NCI-H69 (cell line): ENCODE results near the gene FMN2.

Experiments used
- DNase-seq: peaks from one replicate; lab custom pipeline; 2025; lab: John Stamatoyannopoulos, UW

The FMN2 gene

DNA sequence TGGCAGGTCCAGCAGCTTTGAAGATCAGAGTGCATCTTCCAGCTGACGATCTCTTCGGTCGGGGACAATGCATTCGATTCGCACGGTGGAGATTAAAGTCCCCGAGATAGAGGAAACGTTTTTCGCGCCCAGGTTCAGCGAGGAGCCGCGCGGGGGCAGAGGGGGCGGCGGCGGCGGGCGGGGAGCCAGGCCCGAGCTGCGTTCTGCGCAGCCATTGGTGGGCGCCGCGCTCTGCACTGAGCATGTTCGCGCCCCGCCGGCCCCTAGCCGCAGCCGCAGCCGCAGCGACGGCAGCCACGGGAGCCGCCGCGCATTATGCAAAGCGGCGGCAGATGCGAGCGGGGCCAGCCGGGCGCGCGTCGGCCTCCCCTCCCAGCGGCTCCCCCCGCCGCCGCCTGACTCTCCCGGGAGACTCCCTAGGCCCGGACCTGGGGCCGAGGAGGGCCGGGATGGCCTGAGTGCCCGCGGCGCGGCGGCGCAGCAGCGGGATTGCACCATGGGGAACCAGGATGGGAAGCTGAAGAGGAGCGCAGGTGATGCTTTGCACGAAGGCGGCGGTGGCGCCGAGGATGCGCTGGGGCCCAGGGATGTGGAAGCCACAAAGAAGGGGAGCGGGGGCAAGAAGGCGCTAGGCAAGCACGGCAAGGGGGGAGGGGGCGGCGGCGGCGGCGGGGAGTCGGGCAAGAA lies at the start of gene FMN2:
TSS of gene FMN2 (plus strand) at position 270 of the 687 bp plus-strand sequence. CDS start at position 497, 227 bp downstream.
- peak; percentile 96 for DNase-seq

DNA sequence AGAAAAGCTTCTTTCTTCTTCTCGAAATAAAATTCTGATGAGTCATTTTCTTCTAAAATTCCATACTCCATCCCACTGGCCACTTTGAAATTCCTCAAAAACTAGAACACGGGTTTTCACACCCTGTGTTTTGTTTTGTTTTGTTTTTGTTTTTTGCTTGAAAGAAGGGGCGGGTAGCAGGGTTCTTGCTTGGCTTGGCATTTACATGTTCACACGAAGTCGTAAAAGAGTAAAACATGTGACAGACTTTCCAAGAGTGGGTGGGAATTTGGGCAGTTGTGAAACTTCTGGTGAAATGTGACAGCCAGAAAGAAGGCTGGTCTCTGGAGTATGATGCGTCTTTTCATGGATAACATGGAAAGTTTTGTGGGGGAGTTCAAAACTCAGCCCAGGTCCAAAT lies 47.1 kb upstream of the FMN2 start:
- no peak for DNase-seq

DNA sequence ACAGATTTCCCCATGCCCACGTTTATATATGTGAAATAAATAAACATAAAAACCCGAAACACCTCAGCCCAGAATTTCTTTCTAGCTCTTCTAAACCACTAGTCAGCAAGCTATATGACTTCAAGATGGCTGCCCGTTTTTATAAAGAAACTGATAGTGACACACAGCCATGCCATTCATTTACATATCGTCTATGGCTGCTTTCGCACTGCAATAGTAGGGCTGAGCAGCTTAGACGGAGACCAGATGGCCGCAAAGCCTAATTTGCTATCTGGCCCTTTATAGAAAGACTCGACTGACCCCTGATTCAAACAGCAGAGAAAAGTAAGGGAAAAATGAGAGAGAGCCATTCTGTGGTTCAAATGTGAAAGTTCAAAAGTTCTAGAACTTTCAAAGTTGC lies 45.7 kb upstream of the FMN2 start:
- no peak for DNase-seq

DNA sequence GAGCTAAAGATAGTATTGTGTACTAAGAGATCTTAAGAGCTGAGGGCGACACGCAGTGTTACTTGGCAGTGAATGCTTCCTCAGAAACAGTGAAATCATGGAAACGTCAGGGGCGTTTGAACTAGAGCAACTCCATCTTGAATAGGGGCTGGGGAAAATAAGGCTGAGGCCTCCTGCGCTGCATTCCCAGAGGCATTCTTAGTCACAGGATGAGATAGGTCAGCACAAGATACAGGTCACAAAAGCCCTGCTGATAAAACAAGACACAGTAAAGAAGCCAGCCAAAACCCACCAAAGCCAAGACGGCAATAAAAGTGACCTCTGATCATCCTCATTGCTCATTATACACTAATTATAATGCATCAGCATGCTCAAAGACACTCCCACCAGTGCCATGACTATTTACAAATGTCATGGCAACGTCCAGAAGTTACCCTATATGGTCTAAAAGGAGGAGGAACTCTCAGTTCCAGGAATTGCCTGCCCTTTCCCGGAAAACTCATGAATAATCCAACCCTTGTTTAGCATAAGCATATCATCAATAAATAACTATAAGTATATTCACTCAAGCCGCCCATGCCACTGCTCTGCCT lies 37.5 kb upstream of the FMN2 start:
- no peak for DNase-seq

DNA sequence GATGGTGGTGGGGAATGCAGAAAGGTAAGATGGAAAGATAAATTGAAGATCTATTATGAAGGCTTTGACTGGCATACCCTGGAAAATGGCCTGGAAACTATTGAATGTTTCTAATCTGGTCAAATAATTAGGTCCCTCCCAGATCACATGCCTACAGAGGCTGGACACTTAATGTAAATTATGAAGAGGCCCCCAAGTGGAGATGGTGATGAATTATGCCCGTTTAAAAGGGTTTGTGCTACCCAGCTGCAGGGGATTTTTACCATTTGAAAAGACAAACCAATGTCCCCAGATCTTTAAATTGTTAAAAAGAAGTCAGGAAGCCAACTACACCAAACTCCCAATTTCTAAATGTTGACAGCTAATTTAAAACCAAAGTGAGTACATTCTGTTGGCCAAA lies 35.7 kb upstream of the FMN2 start:
- DNase-seq: no peak

DNA sequence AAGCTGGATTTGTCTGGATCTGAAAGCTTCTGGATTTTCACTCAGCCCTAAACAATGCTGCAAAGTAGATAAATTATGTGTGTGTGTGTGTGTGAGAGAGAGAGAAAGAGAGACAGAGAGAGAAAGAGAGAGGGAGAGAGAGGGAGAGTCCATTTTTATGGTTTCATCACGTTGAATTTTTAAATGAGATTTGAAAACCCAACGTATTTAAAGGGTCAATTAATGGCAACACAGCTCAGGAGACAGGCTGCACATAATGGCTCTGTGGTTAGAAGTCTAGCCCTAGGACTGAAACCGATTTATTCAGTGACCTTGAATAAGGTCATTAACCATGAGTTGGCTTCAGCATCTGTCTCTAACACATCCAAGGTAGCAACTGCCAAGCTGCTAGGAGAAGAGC lies 35.3 kb upstream of the FMN2 start:
- DNase-seq: no peak

DNA sequence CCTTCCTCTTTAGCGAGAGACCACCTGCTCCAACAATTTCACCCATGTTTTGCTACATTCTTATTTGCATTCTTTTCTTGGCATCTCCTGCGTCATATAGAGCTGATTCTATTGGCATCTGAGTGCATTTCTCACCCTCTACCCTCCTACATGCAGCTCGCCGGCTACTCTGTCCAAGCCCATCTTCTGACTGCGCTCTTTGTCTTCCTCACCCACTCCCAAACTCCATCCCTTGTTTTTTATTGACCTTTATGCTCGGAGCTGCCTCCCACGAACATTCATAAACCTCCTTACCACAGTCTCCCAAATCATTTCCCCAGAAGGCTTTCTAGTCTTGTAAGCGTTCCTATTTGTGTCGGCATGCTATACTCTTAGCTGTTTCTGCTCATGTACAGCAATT lies 33.6 kb upstream of the FMN2 start:
- no peak for DNase-seq

DNA sequence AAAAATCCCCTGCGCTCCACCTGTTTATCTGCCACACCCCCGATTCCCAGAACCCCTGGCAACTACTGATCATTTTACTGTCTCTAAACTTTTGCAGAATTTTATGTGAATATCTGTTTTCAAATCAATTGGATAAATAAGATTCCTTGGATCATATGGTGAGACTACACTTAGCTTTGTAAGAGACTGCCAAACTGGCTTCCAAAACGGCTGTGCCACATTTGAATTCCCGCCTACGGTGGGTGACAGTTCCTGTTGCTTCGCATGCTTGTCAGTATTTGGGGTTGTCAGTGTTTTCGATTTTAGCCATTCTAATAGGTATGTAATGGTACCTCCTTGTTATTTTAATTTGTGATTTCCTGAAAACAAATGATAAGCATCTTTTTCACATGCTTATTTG lies 22.7 kb upstream of the FMN2 start:
- DNase-seq: no peak

DNA sequence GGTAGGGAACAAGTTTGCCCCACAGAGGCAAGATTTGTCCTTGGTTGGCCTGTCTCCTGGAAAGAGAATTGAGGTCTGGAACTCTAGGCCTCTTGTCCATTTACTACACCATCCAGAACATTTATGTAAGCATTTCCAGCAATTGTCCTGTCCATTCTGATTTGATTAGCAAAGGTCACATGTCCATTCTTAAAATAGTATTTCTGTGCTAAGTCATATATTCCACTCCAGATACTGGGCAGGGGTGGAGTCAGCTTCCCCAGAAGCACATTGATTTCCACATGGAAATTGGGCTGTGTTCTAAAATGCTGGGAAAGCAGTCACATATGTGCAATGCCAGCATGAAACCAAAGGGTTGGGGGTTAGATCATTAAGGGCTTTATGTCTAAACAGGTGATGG lies 21.5 kb upstream of the FMN2 start:
- DNase-seq: no peak

DNA sequence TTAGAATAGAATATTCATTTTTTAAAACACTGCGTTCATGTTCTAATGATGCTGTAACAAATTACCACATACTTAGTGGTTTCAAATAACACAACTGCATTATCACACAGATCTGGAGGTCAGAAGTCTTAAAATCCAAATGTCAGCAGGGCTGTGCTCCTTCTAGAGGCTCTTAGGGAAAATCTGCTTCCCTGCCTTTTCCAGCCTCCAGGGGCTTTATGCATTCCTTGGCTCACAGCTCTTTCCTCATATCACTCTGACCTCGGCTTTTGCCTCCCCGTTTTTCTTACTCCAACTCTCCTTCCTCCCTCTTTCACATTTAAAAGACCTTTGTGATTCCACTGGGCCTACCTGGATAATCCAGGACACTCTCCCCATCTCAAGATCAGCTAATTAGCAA lies 18.6 kb upstream of the FMN2 start:
- DNase-seq: no peak

DNA sequence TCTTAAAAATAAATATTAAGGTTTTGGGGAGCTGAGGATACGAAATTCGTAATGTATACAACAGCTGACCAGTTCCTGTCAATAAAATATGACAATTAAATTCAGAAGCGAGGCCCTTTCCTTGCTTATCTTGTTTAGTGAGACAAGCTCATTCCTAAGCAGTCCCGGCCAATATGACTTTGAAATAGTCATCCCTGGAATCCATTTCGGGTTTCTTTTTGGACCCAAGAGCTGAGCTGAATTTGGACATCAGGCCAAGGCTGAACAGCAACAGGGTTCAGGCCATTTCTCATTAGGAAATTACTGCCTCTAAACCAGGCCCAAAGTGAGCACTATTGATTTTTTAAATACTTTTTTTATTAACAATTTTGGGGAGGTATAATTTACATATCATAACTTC lies 17.3 kb upstream of the FMN2 start:
- DNase-seq: no peak

DNA sequence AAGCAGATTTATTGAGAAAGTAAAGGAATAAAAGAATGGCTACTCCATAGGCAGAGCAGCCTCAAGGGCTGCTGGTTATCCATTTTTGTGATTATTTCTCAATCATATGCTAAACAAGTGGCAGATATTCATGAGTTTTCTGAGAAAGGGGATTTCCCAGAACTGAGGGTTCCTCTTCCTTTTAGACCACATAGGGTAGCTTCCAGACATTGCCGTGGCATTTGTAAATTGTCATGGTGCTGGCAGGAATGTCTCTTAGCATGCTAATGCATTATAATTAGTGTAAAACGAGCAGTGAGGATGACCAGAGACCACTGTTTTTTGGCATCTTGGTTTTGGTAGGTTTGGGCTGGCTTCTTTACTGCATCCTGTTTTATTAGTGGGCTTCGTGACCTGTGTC lies 16.8 kb upstream of the FMN2 start:
- no peak for DNase-seq

DNA sequence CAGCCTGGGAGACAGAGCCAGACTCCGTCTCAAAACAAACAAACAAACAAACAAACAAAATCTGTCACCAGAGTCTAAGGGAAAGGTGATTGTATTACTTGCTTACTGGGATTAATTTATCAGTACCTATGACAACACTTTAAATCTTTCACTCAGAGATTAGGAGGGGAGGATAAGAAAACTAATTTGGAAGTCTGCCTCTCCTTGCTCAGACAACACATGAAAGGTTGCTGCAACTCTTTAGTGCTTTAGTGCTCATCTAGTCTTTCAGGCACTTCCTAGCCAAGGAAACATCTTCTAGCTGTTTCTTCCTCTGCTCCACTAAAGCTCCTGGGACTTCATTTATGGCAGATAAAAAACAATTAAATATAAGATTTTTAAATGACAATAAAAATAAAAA lies 7.3 kb upstream of the FMN2 start:
- no peak for DNase-seq

DNA sequence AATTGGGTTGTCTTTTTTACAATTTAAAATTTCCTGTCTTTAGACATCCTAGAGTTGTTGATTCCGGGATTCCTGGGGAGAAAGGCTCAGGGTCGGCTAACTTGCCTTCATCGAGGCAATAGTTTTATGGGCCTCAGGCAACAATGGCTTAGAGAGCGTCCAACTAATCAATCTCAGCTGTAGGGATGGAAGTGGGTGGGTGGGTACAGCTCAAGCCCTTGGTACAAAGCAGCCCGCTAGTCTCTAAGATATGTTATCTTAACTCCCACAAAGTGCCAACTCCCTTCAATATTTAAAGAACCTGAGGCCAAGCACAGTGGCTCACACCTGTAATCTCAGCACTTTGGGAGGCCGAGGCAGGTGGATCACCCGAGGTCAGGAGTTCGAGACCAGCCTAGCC lies 6.9 kb upstream of the FMN2 start:
- DNase-seq: no peak

DNA sequence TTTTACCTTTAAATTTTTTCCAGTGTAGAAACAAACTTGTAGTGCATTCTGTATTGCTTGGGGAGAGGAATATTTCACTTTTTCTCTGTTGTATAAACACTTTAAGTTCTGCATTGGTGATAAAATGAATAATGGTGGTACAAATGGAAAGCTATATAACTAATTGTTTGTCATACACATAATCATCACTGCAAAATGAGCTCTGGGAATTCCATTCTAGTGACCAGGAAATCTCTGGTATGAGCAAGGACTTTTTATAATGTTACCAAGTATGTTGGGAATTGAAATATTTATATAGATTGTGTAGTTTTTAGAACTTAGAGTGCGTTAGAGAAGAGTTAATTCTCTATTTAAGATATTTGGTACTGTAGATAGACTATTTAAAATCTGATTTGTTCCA lies 5.0 kb upstream of the FMN2 start:
- no peak for DNase-seq

DNA sequence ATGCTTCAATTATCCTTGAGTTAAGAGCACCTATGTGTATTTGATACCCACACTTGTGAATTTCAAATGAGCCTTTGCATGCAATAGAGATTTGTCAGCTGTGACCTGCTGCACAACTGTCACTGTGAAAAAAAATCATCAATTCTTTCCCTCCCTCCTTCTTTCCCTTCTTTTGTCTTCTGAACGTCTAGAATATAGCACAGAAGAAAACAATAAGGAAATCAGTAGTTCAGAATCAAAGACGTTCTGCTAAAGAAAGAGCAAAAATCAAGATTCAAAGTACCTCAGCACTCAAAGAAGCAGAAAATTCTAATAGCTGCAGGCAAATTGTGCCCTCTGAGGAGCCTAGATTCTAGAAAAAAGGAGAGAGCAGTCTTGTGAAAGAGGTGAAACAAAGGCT lies 1.7 kb upstream of the FMN2 start:
- peak; percentile 51 for DNase-seq

DNA sequence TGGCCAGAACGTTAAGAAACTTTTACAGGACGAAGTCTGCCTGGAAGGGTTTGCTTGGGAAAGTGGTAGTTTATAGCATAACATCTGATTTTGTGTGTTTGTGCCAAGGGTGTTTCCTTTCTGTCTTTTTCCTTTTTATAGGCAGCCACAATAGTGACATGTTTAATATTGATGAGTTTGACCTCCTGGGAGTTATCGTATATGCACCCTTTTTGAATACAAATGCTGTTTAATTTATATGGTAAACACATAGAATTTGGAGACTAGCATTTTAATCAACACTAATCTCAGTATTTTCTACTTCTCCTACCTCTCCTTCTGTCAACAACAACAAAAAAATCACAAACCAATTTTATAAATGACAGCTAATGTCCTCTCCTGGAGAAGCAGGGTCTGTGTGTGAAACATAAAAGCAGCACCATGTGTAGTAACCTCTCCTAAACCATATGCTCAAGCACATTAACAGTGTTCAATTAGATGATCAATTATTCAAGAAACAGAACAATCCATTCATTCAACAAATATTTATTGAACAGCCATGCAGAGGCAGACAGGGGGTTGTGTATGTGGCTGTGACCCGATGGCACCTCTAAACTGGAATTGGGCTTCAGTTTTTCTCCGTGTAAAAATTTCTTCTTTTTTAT lies 604 bp upstream of the FMN2 start:
- peak; percentile 76 for DNase-seq

DNA sequence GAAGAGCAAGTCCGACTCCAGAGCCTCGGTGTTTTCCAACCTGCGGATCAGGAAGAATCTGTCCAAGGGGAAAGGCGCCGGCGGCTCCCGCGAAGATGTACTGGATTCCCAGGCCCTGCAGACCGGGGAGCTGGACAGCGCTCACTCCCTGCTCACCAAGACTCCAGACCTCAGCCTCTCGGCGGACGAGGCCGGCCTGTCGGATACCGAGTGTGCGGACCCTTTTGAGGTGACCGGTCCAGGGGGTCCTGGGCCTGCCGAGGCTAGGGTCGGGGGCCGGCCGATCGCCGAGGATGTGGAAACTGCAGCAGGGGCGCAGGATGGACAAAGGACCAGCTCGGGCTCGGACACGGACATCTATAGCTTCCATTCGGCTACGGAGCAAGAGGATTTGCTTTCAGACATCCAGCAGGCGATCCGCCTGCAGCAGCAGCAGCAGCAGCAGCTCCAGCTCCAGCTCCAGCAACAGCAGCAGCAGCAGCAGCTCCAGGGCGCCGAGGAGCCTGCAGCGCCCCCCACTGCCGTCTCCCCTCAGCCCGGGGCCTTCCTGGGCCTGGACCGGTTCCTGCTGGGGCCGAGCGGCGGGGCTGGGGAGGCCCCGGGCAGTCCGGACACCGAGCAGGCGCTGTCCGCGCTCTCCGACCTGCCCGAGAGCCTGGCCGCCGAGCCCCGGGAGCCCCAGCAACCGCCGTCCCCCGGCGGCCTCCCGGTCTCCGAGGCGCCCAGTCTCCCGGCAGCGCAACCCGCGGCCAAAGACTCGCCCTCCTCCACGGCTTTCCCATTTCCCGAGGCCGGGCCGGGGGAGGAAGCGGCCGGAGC lies 827 bp downstream of the FMN2 start:
- peak; percentile 75 for DNase-seq

DNA sequence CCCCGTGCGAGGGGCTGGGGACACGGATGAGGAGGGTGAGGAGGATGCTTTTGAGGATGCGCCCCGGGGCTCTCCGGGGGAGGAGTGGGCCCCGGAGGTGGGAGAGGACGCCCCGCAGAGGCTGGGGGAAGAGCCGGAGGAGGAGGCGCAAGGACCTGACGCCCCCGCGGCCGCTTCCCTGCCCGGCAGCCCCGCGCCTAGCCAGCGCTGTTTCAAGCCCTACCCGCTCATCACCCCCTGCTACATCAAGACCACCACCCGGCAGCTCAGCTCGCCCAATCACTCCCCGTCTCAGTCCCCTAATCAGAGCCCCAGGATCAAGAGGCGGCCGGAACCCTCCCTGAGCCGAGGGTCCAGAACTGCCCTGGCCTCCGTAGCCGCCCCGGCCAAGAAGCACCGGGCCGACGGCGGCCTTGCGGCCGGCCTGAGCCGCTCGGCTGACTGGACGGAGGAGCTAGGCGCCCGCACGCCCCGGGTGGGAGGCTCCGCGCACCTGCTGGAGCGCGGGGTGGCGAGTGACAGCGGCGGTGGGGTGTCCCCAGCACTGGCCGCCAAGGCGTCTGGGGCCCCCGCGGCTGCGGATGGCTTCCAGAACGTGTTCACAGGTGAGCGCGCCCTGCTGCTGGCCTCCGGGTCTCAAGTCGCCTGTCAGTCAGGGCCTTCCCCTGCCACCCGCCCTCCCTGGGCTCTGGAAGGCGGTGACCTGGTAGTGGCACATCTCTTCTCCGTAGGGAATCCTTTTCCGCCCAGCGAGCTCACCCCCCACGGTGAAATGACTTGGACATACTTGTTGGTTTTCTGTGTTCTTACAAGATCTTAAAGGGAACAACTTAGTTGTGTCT lies 1.7 kb downstream of the FMN2 start:
- DNase-seq: peak; percentile 77

DNA sequence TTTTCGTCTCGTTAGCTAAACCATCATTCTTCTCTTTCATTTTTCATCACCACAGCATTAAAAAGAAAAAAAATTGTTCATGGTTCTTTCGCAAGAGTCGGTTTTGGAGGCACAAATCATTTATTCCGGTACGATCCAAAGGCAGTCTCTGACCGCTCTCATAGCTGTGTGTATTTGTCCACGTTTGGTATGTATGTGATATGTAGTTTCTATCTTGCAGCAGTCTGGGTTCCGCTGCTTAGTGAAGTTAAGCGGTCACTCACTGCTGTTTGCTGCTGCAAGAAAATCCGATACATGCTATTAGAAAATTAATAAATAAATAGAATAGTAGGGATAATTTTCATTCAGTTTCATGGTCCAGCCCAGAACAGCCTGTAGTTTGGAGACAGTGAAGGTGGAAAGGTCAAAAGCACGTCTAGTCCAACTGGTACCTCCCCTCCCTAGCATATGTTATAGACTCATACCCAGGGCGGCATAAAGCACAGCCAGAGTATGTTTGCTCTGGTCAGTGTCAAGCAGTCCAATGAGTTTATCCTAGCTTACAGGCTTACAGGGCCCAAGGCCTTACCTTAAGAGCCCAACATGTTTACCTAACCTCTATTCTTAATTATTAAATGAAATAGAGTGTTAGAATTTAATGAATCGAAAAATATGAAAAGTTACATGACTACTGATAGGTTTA lies 2.5 kb downstream of the FMN2 start:
- peak; percentile 69 for DNase-seq

DNA sequence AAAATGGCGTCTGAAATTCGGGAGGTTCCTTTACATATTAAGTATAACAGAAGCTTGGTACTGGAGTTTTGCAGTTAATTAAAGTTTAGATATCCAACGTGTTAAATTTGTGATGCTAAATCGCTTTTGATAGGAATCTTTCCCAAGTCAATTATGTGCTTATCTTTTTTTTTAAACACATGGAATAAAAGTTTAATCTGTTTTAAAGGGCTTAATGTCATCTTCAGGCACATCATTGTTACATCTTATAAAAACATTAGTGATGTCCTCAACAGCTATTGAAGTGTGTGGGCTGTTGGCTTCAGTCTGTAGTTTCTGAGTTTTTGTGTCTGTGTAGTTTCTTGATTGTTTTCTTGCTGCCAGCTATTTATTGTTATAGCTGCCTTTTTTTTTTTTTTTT lies 5.3 kb downstream of the FMN2 start:
- no peak for DNase-seq
